Upper lobe of left lung (tissue), 4 donors: ENCODE measurements around the gene KNSTRN.

Experiments
- CTCF ChIP-seq, 6 experiments: fragments of 450-650 bp in 4 of 6; fragments of 200-600 bp in 2 of 6; sonication (generic) in 2 of 6; IDR thresholded peaks; one replicate each; pipeline ENCODE4 v1.5.1; 2016 to 2019; ENCODE audit warnings: antibody characterized with exemption in 6 of 6
- POLR2A ChIP-seq, 4 donors: fragments of 450-650 bp; IDR thresholded peaks; one replicate each; pipeline ENCODE4 v1.5.1; 2016 to 2017; ENCODE audit warnings: antibody characterized with exemption in 4 of 4, mild to moderate bottlenecking in 2 of 4
- POLR2AphosphoS5 ChIP-seq, 2 donors: sonication (generic); formaldehyde crosslinking; IDR thresholded peaks; one replicate each; pipeline ENCODE4 v1.5.1; 2017; ENCODE audit warnings: antibody characterized with exemption in 2 of 2

GRCh38 chr15:40381818-40382529 lies 547 bp upstream of the KNSTRN start:
- TF ChIP-seq POLR2AphosphoS5 (IDR thresholded peaks at IDR 0.05) (no peak), CTCF (IDR thresholded peaks at IDR 0.05) (no peak), POLR2A (IDR thresholded peaks at IDR 0.05) (no peak)
